ENCODE measurements around the gene NAV1.

Gene NAV1

GRCh38 chr1:201510734-201511133, 28.2 kb upstream of the NAV1 start:
- no peak overlapping the region for H3K4me3 ChIP-seq (ENCODE audit: insufficient read depth, low read depth, low read length, poor library complexity, severe bottlenecking)
- no peaks in the 10 kb centered on the region for H3K36me3 ChIP-seq (ENCODE audit: control insufficient read depth, insufficient read depth, low read length)
- no peaks in the 10 kb centered on the region for H3K27me3 ChIP-seq (replicated peaks; ENCODE audit: control insufficient read depth, insufficient read depth, low read length, poor library complexity, severe bottlenecking)
- DNase-seq: no peak
- peaks cover 13% of the 10 kb centered on the region for H3K4me1 ChIP-seq (ENCODE audit: control insufficient read depth, insufficient read depth, low read length, poor library complexity, severe bottlenecking)
- no peak overlapping the region for H3K27ac ChIP-seq (ENCODE audit: insufficient read depth, low read length, poor library complexity, severe bottlenecking)
- no peaks in the 10 kb centered on the region for H3K9me3 ChIP-seq (ENCODE audit: control insufficient read depth, low read length)

- DNase-seq: no peak
- Histone ChIP-seq H3K27me3 (replicated peaks; ENCODE audit: control insufficient read depth, insufficient read depth, low read length, poor library complexity, severe bottlenecking) (no peaks in the 10 kb centered on the region), H3K27ac (ENCODE audit: insufficient read depth, low read length, poor library complexity, severe bottlenecking) (no peak overlapping the region), H3K4me3 (ENCODE audit: insufficient read depth, low read depth, low read length, poor library complexity, severe bottlenecking) (no peak overlapping the region), H3K9me3 (ENCODE audit: control insufficient read depth, low read length) (no peaks in the 10 kb centered on the region), H3K4me1 (ENCODE audit: control insufficient read depth, insufficient read depth, low read length, poor library complexity, severe bottlenecking) (peaks cover 8% of the 10 kb centered on the region), H3K36me3 (ENCODE audit: control insufficient read depth, insufficient read depth, low read length) (no peaks in the 10 kb centered on the region)
Observed at GRCh38 chr1:201511396-201511940, 27.5 kb upstream of the NAV1 start.

- Histone ChIP-seq H3K36me3 (ENCODE audit: control insufficient read depth, insufficient read depth, low read length) (no peaks in the 10 kb centered on the region), H3K27me3 (replicated peaks; ENCODE audit: control insufficient read depth, insufficient read depth, low read length, poor library complexity, severe bottlenecking) (no peaks in the 10 kb centered on the region), H3K4me3 (ENCODE audit: insufficient read depth, low read depth, low read length, poor library complexity, severe bottlenecking) (no peak overlapping the region), H3K4me1 (ENCODE audit: control insufficient read depth, insufficient read depth, low read length, poor library complexity, severe bottlenecking) (peaks cover 8% of the 10 kb centered on the region), H3K27ac (ENCODE audit: insufficient read depth, low read length, poor library complexity, severe bottlenecking) (no peak overlapping the region), H3K9me3 (ENCODE audit: control insufficient read depth, low read length) (no peaks in the 10 kb centered on the region)
- no peak for DNase-seq
Observed at GRCh38 chr1:201511941-201512539, 26.9 kb upstream of the NAV1 start.

GRCh38 chr1:201513498-201514243, 25.3 kb upstream of the NAV1 start:
- no peak overlapping the region for H3K27ac ChIP-seq (ENCODE audit: insufficient read depth, low read length, poor library complexity, severe bottlenecking)
- H3K36me3 ChIP-seq (ENCODE audit: control insufficient read depth, insufficient read depth, low read length): no peaks in the 10 kb centered on the region
- no peak for DNase-seq
- H3K4me1 ChIP-seq (ENCODE audit: control insufficient read depth, insufficient read depth, low read length, poor library complexity, severe bottlenecking): no peaks in the 10 kb centered on the region
- no peak overlapping the region for H3K4me3 ChIP-seq (ENCODE audit: insufficient read depth, low read depth, low read length, poor library complexity, severe bottlenecking)
- no peaks in the 10 kb centered on the region for H3K9me3 ChIP-seq (ENCODE audit: control insufficient read depth, low read length)
- H3K27me3 ChIP-seq (replicated peaks; ENCODE audit: control insufficient read depth, insufficient read depth, low read length, poor library complexity, severe bottlenecking): no peaks in the 10 kb centered on the region

- H3K4me3 ChIP-seq (ENCODE audit: insufficient read depth, low read depth, low read length, poor library complexity, severe bottlenecking): no peak overlapping the region
- no peaks in the 10 kb centered on the region for H3K27me3 ChIP-seq (replicated peaks; ENCODE audit: control insufficient read depth, insufficient read depth, low read length, poor library complexity, severe bottlenecking)
- H3K4me1 ChIP-seq (ENCODE audit: control insufficient read depth, insufficient read depth, low read length, poor library complexity, severe bottlenecking): no peaks in the 10 kb centered on the region
- no peaks in the 10 kb centered on the region for H3K36me3 ChIP-seq (ENCODE audit: control insufficient read depth, insufficient read depth, low read length)
- no peak overlapping the region for H3K27ac ChIP-seq (ENCODE audit: insufficient read depth, low read length, poor library complexity, severe bottlenecking)
- DNase-seq: no peak
- no peaks in the 10 kb centered on the region for H3K9me3 ChIP-seq (ENCODE audit: control insufficient read depth, low read length)
Observed at GRCh38 chr1:201514466-201514865, 24.5 kb upstream of the NAV1 start.

- H3K27ac ChIP-seq (ENCODE audit: insufficient read depth, low read length, poor library complexity, severe bottlenecking): no peak overlapping the region
- no peaks in the 10 kb centered on the region for H3K36me3 ChIP-seq (ENCODE audit: control insufficient read depth, insufficient read depth, low read length)
Observed at GRCh38 chr1:201515062-201515750, 23.7 kb upstream of the NAV1 start.

GRCh38 chr1:201515895-201516294, 23.0 kb upstream of the NAV1 start:
- Histone ChIP-seq H3K27me3 (replicated peaks; ENCODE audit: control insufficient read depth, insufficient read depth, low read length, poor library complexity, severe bottlenecking) (no peaks in the 10 kb centered on the region), H3K4me1 (ENCODE audit: control insufficient read depth, insufficient read depth, low read length, poor library complexity, severe bottlenecking) (no peaks in the 10 kb centered on the region), H3K36me3 (ENCODE audit: control insufficient read depth, insufficient read depth, low read length) (no peaks in the 10 kb centered on the region), H3K9me3 (ENCODE audit: control insufficient read depth, low read length) (no peaks in the 10 kb centered on the region), H3K27ac (ENCODE audit: insufficient read depth, low read length, poor library complexity, severe bottlenecking) (no peak overlapping the region), H3K4me3 (ENCODE audit: insufficient read depth, low read depth, low read length, poor library complexity, severe bottlenecking) (no peak overlapping the region)
- no peak for DNase-seq

More at GRCh38 chr1:201515062-201515750, 23.7 kb upstream of the NAV1 start:
- H3K9me3 ChIP-seq (ENCODE audit: control insufficient read depth, low read length): no peaks in the 10 kb centered on the region
- H3K4me1 ChIP-seq (ENCODE audit: control insufficient read depth, insufficient read depth, low read length, poor library complexity, severe bottlenecking): no peaks in the 10 kb centered on the region
- H3K27me3 ChIP-seq (replicated peaks; ENCODE audit: control insufficient read depth, insufficient read depth, low read length, poor library complexity, severe bottlenecking): no peaks in the 10 kb centered on the region
- DNase-seq: no peak
- no peak overlapping the region for H3K4me3 ChIP-seq (ENCODE audit: insufficient read depth, low read depth, low read length, poor library complexity, severe bottlenecking)

GRCh38 chr1:201516511-201517127, 22.3 kb upstream of the NAV1 start:
- H3K4me1 ChIP-seq (ENCODE audit: control insufficient read depth, insufficient read depth, low read length, poor library complexity, severe bottlenecking): no peaks in the 10 kb centered on the region
- DNase-seq: no peak
- H3K9me3 ChIP-seq (ENCODE audit: control insufficient read depth, low read length): no peaks in the 10 kb centered on the region
- no peak overlapping the region for H3K27ac ChIP-seq (ENCODE audit: insufficient read depth, low read length, poor library complexity, severe bottlenecking)
- H3K27me3 ChIP-seq (replicated peaks; ENCODE audit: control insufficient read depth, insufficient read depth, low read length, poor library complexity, severe bottlenecking): no peaks in the 10 kb centered on the region
- H3K36me3 ChIP-seq (ENCODE audit: control insufficient read depth, insufficient read depth, low read length): no peaks in the 10 kb centered on the region
- H3K4me3 ChIP-seq (ENCODE audit: insufficient read depth, low read depth, low read length, poor library complexity, severe bottlenecking): no peak overlapping the region

GRCh38 chr1:201517631-201518030, 21.3 kb upstream of the NAV1 start:
- Histone ChIP-seq H3K9me3 (ENCODE audit: control insufficient read depth, low read length) (no peaks in the 10 kb centered on the region), H3K27ac (ENCODE audit: insufficient read depth, low read length, poor library complexity, severe bottlenecking) (no peak overlapping the region)
- DNase-seq: no peak

More at GRCh38 chr1:201517631-201518030, 21.3 kb upstream of the NAV1 start:
- Histone ChIP-seq H3K27me3 (replicated peaks; ENCODE audit: control insufficient read depth, insufficient read depth, low read length, poor library complexity, severe bottlenecking) (no peaks in the 10 kb centered on the region), H3K36me3 (ENCODE audit: control insufficient read depth, insufficient read depth, low read length) (no peaks in the 10 kb centered on the region), H3K4me3 (ENCODE audit: insufficient read depth, low read depth, low read length, poor library complexity, severe bottlenecking) (no peak overlapping the region), H3K4me1 (ENCODE audit: control insufficient read depth, insufficient read depth, low read length, poor library complexity, severe bottlenecking) (no peaks in the 10 kb centered on the region)
